ENCODE results near the gene NEMP1. TPM values are rescaled to one million over a fixed set of nuclear protein-coding genes. Genes with fewer than 3 reads are reported as not detected.
A peak's percentile ranks its signal among the peaks of the same experiment; 100 is the strongest.

Gene NEMP1
- total RNA-seq, 1 donor = 25.0 TPM

DNA sequence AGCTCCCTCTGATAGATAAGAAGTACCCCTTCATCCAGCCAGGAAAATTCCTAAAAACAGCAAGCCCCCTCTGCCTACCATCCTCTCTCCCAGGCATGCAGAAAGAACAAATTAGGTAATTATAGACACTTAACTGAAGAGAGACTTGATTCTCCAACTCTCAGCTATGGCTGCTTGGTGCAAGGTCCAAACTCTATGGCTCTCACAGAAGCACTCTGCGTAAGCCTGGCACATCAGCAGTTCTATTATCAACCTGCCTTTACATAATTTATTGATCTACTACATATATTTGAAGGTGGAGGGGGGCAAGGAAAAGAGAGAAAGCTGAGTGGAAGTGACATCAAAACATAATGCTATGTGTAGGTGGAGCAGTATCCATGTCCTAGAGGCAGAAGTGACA lies 27.6 kb downstream of the NEMP1 start:
- H3K4me3 ChIP-seq (ENCODE audit: low read depth, low read length) = no peak overlapping the region
- no peak for DNase-seq (ENCODE audit: low read depth)
- TF ChIP-seq, protein P1, sequence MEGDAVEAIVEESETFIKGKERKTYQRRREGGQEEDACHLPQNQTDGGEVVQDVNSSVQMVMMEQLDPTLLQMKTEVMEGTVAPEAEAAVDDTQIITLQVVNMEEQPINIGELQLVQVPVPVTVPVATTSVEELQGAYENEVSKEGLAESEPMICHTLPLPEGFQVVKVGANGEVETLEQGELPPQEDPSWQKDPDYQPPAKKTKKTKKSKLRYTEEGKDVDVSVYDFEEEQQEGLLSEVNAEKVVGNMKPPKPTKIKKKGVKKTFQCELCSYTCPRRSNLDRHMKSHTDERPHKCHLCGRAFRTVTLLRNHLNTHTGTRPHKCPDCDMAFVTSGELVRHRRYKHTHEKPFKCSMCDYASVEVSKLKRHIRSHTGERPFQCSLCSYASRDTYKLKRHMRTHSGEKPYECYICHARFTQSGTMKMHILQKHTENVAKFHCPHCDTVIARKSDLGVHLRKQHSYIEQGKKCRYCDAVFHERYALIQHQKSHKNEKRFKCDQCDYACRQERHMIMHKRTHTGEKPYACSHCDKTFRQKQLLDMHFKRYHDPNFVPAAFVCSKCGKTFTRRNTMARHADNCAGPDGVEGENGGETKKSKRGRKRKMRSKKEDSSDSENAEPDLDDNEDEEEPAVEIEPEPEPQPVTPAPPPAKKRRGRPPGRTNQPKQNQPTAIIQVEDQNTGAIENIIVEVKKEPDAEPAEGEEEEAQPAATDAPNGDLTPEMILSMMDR (IDR thresholded peaks at IDR 0.05; ENCODE audit: insufficient read depth, low read length) = no peak

GRCh38 chr12:57049890-57050289 lies 28.7 kb downstream of the NEMP1 start, which contains the start of gene MYO1A:
TSS of gene MYO1A (minus strand) at chr12:57050129. CDS start at chr12:57048323, 1,806 bp downstream.
- TF ChIP-seq, protein P1 (IDR thresholded peaks at IDR 0.05; ENCODE audit: insufficient read depth, low read length) = no peak
- no peak within 1 kb of the TSS for H3K4me3 ChIP-seq (ENCODE audit: low read depth, low read length)
- DNase-seq (ENCODE audit: low read depth) = peak; percentile 15

DNA sequence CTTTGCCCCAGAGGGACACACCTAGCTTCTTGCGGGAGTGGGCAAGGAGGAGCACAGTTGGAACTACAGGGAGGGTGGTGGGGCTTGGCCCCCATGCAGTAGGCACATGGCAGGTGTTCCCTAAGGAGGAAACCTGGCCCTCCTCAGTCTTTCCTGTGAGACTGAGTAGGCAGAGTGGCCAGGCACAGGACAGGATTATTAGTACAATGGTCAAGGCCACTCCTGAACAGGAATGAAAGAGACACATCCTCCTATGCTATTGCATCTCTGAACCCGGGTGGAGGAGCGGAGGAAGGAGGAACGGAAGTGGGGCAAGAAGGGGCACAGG lies 29.5 kb downstream of the NEMP1 start:
- DNase-seq (ENCODE audit: low read depth) = no peak
- TF ChIP-seq, protein P1 (IDR thresholded peaks at IDR 0.05; ENCODE audit: insufficient read depth, low read length) = no peak
- no peak overlapping the region for H3K4me3 ChIP-seq (ENCODE audit: low read depth, low read length)

DNA sequence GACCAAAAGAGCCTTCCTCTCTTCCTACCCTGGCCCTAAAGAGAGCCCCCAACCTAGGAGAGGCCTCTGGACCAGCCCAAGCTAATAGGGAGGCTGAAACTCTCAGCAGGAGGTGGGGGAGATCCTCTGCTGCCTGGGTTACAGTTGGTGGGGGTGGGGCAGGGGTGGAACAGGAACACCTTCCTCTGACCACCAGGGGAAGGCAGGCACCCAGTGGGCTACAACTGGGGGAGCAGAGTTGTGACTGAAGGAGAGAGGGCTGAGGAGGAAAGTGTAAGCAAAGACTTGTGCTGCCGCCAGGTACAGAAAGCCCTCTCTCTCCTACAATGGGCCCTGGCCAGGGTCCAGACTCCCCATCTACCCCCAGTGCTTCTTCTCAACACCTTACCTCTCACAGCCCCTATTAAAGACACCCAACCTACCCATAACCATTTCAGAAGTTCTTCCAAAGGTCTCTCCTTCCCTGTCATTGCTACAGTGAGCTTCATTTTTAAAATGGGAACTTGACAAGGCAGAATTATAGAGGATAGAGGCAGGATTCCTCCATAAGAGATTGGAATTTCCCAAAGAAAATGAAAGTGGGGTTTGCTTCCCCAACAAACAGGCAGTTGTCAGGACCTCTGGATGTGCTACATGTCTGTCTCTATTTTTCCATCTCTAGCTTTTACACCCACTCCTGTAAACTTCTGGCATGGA lies 30.0 kb downstream of the NEMP1 start:
- DNase-seq (ENCODE audit: low read depth) = no peak
- H3K4me3 ChIP-seq (ENCODE audit: low read depth, low read length) = no peak overlapping the region
- TF ChIP-seq, protein P1 (IDR thresholded peaks at IDR 0.05; ENCODE audit: insufficient read depth, low read length) = no peak

DNA sequence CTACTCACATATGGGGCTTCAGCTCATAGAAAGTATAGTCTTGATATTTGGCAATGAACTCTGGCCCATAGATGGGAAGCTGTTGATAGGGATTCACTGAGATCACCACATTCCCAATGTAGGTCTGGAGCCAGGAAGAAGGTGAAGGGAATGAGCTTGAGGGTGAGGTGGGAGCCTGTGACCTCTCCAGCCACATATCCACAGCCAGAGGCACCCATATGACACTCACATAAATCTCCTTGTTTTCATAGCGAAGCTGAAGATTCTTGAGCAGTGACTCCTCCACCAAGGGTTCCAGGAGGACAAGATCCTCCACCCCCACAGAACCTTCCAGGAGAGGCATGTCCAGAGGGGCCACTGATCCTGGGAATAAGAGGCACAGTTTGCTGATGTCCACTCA lies 30.6 kb downstream of the NEMP1 start:
- TF ChIP-seq, protein P1 (IDR thresholded peaks at IDR 0.05; ENCODE audit: insufficient read depth, low read length) = no peak
- DNase-seq (ENCODE audit: low read depth) = peak; percentile 5
- no peak overlapping the region for H3K4me3 ChIP-seq (ENCODE audit: low read depth, low read length)

GRCh38 chr12:57046947-57047890 lies 31.4 kb downstream of the NEMP1 start:
- TF ChIP-seq, protein P1 (IDR thresholded peaks at IDR 0.05; ENCODE audit: insufficient read depth, low read length) = no peak
- H3K4me3 ChIP-seq (ENCODE audit: low read depth, low read length) = no peak overlapping the region
- no peak for DNase-seq (ENCODE audit: low read depth)

Data from fibroblast of the aortic adventitia (primary cell).